ENCODE data around the gene CDKN2A.

GRCh38 chr9:21996858-21997257 lies 2.7 kb upstream of the CDKN2A start:
- TF ChIP-seq, protein P1, sequence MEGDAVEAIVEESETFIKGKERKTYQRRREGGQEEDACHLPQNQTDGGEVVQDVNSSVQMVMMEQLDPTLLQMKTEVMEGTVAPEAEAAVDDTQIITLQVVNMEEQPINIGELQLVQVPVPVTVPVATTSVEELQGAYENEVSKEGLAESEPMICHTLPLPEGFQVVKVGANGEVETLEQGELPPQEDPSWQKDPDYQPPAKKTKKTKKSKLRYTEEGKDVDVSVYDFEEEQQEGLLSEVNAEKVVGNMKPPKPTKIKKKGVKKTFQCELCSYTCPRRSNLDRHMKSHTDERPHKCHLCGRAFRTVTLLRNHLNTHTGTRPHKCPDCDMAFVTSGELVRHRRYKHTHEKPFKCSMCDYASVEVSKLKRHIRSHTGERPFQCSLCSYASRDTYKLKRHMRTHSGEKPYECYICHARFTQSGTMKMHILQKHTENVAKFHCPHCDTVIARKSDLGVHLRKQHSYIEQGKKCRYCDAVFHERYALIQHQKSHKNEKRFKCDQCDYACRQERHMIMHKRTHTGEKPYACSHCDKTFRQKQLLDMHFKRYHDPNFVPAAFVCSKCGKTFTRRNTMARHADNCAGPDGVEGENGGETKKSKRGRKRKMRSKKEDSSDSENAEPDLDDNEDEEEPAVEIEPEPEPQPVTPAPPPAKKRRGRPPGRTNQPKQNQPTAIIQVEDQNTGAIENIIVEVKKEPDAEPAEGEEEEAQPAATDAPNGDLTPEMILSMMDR (IDR thresholded peaks at IDR 0.05): no peak
- no peak for TF ChIP-seq EZH2 (IDR thresholded peaks at IDR 0.05; ENCODE audit: borderline replicate concordance, insufficient read depth, low read depth, low read length, poor library complexity, severe bottlenecking)
